GM12878 (cell line): ENCODE measurements around the gene CD82. TPM values are rescaled to one million over a fixed set of nuclear protein-coding genes. Genes with fewer than 3 reads are reported as not detected.
A peak's percentile ranks its signal among the peaks of the same experiment; 100 is the strongest.

Experiments used
- ATF2 ChIP-seq: IDR thresholded peaks from 2 replicates; pipeline ENCODE4 v1.6.1; 2012; ENCODE audit warnings: low read length, inconsistent platforms
- ATF3 ChIP-seq: IDR thresholded peaks from 2 replicates; pipeline ENCODE4 v1.6.1; 2011; ENCODE audit warnings: low read depth, mild to moderate bottlenecking, low read length, moderate library complexity, borderline replicate concordance; ENCODE audit errors: extremely low read depth
- BCL11A ChIP-seq: IDR thresholded peaks from 2 replicates; pipeline ENCODE4 v1.6.1; 2011; ENCODE audit warnings: low read depth, low read length
- CHD4 ChIP-seq: fragments of 200-600 bp; sonication (generic); IDR thresholded peaks from 2 replicates; pipeline ENCODE4 v1.6.1; 2016; ENCODE audit warnings: mild to moderate bottlenecking
- E2F8 ChIP-seq: fragments of 450-650 bp; IDR thresholded peaks from 2 replicates; pipeline ENCODE4 v1.6.1; 2018; ENCODE audit warnings: mild to moderate bottlenecking, low read depth, moderate library complexity; ENCODE audit not compliant: partially characterized antibody
- ESRRA ChIP-seq: IDR thresholded peaks from 2 replicates; pipeline ENCODE4 v1.6.1; 2012; ENCODE audit warnings: mild to moderate bottlenecking, low read length, improper control_type of control experiment
- ETV6 ChIP-seq, 2 experiments: fragments of 450-650 bp in 1 of 2; IDR thresholded peaks in 1 of 2; conservative IDR thresholded peaks in 1 of 2; 2 replicates each; pipeline ENCODE4 v1.6.1; 2014; ENCODE audit warnings: antibody characterized with exemption in 1 of 2, borderline replicate concordance in 1 of 2, low read depth in 1 of 2, mild to moderate bottlenecking in 1 of 2, moderate library complexity in 1 of 2
- HCFC1 ChIP-seq: fragments of 150-350 bp; IDR thresholded peaks from 2 replicates; pipeline ENCODE4 v1.6.1; 2014; ENCODE audit warnings: low read length
- IKZF2 ChIP-seq, 2 experiments: fragments of 450-650 bp; IDR thresholded peaks; 2 replicates each; pipeline ENCODE4 v1.6.1; 2017; ENCODE audit warnings: mild to moderate bottlenecking in 2 of 2, moderate library complexity in 2 of 2
- JUNB ChIP-seq: IDR thresholded peaks from 2 replicates; pipeline ENCODE4 v1.6.1; 2016; ENCODE audit warnings: antibody characterized with exemption, mild to moderate bottlenecking
- NFYA ChIP-seq: IDR thresholded peaks from 2 replicates; pipeline ENCODE4 v1.6.1; 2011; ENCODE audit warnings: low read depth, mild to moderate bottlenecking, low read length, improper control_type of control experiment, borderline replicate concordance
- NRF1 ChIP-seq: conservative IDR thresholded peaks from 2 replicates; pipeline ENCODE4 v1.6.1; 2011; ENCODE audit warnings: mild to moderate bottlenecking, low read depth, low read length, improper control_type of control experiment
- PAX5 ChIP-seq: IDR thresholded peaks from 2 replicates; pipeline ENCODE4 v1.6.1; 2011; ENCODE audit warnings: low read depth, low read length, borderline replicate concordance
- PBX3 ChIP-seq: IDR thresholded peaks from 2 replicates; pipeline ENCODE4 v1.6.1; 2011; ENCODE audit warnings: mild to moderate bottlenecking, low read depth, low read length, moderate library complexity; ENCODE audit not compliant: insufficient replicate concordance
- PRDM15 ChIP-seq: fragments of 450-650 bp; formaldehyde crosslinking; IDR thresholded peaks from 2 replicates; pipeline ENCODE4 v1.4.0; 2020; ENCODE audit warnings: mild to moderate bottlenecking, moderate library complexity
- RELA ChIP-seq: fragments of 450-650 bp; IDR thresholded peaks from 2 replicates; pipeline ENCODE4 v1.8.0; 2014; ENCODE audit warnings: borderline replicate concordance; ENCODE audit not compliant: partially characterized antibody
- SPI1 ChIP-seq: IDR thresholded peaks from 2 replicates; pipeline ENCODE4 v1.6.1; 2011; ENCODE audit warnings: low read depth, mild to moderate bottlenecking, low read length, moderate library complexity, borderline replicate concordance; ENCODE audit not compliant: insufficient read depth
- TARDBP ChIP-seq: IDR thresholded peaks from 2 replicates; pipeline ENCODE4 v1.6.1; 2016; ENCODE audit warnings: borderline replicate concordance
- TCF3 ChIP-seq: IDR thresholded peaks from 2 replicates; pipeline ENCODE4 v1.6.1; 2012; ENCODE audit warnings: low read depth, mild to moderate bottlenecking, low read length, borderline replicate concordance; ENCODE audit not compliant: insufficient read depth
- ZNF24 ChIP-seq: fragments of 450-650 bp; IDR thresholded peaks from 2 replicates; pipeline ENCODE4 v1.6.1; 2017; ENCODE audit warnings: antibody characterized with exemption, mild to moderate bottlenecking
- polyA plus RNA-seq, 11 experiments: library from polyadenylated mRNA; depleted of rRNA in 4 of 11; unstranded in 6 of 11; stranded (reverse) in 5 of 11; fragments of >200 nt; fragmentation: Nextera tagmentation in 4 of 11; fragmentation: Illumina TruSeq in 1 of 11; extraction: Ambion mirVana in 4 of 11; extraction: Trizol in 1 of 11; gene quantifications; 1 replicate in 1 of 11; 2 replicates in 10 of 11; pipeline versions ENCODE4 v1.2.1 to v1.2.3, GENCODE V29; 2011 to 2016; ENCODE audit warnings: inconsistent platforms in 2 of 11, missing spikeins in 2 of 11, low read depth in 1 of 11
- total RNA-seq, 4 experiments: library from RNA; depleted of rRNA in 3 of 4; stranded (reverse); fragments of >200 nt in 3 of 4; fragmentation: Illumina TruSeq in 1 of 4; extraction: Trizol in 1 of 4; gene quantifications; 2 replicates each; pipeline versions ENCODE4 v1.2.1 to v1.2.3, GENCODE V29; 2013 to 2021

CD82 gene
- total and polyA plus RNA-seq, 10 of the 15 experiments (the other 5 are each of a cell fraction or from before 2014, with no cell fraction given), result 5.2 to 180 (median 84.7) TPM

- TF ChIP-seq PRDM15 (CRISPR knock-in tag) (no peak), NFYA (no peak), SPI1 (no peak), NRF1 (peak; percentile 45), PBX3 (peak; percentile 25), IKZF2 (IDR thresholded peaks at IDR 0.05) (peak in 1 of 2 experiments; percentile 59; a peak in 3 of 4 replicates), ESRRA (no peak), RELA (peak; percentile 88), ZNF24 (no peak), ETV6 (conservative IDR thresholded peaks at IDR 0.05 in 1 of 2, IDR thresholded peaks at IDR 0.05 in 1 of 2; ENCODE audit: borderline replicate concordance in 1 of 2, low read depth in 1 of 2) (no peak; a peak in 1 of 4 replicates), TARDBP (no peak), ATF2 (no peak), TCF3 (no peak), E2F8 (no peak), HCFC1 (no peak), CHD4 (no peak), BCL11A (no peak), JUNB (no peak), ATF3 (no peak), PAX5 (peak; percentile 13; the same call in 1 of the 2 replicates)
These were observed 31.2 kb downstream of the CD82 start (continued) for GRCh38 chr11:44596525-44597276.
